Psoas muscle (tissue), 8 donors: ENCODE measurements around the gene TRPM6. TPM values are rescaled to one million over a fixed set of nuclear protein-coding genes. Genes with fewer than 3 reads are reported as not detected.

ENCODE experiments used
- ATAC-seq, 4 donors: fragments of 200-7000 bp; cut with Tn5 transposase; one replicate each; pipeline ENCODE4 v1.9.1; 2020; ENCODE audit warnings: moderate library complexity in 3 of 4, mild to moderate bottlenecking in 2 of 4
- DNase-seq, 2 donors: peaks; one replicate each; pipeline ENCODE4 v3.0.0-alpha.2; 2020
- H3K27ac ChIP-seq: fragments of 200-600 bp; one replicate; pipeline ENCODE4 v1.8.0; 2022
- H3K27me3 ChIP-seq, 3 donors: fragments of 200-600 bp in 1 of 3; one replicate each; pipeline versions ENCODE4 v1.6.1 to v1.8.0; 2013 to 2022; ENCODE audit warnings: low read length in 2 of 3, mild to moderate bottlenecking in 2 of 3, moderate library complexity in 1 of 3; ENCODE audit not compliant: insufficient read depth in 3 of 3
- H3K36me3 ChIP-seq, 2 donors: fragments of 200-600 bp in 1 of 2; one replicate each; pipeline versions ENCODE4 v1.6.1 to v1.8.0; 2013 to 2022; ENCODE audit warnings: low read depth in 1 of 2, mild to moderate bottlenecking in 1 of 2, moderate library complexity in 1 of 2; ENCODE audit not compliant: insufficient read depth in 1 of 2
- H3K4me1 ChIP-seq: fragments of 200-600 bp; one replicate; pipeline ENCODE4 v1.8.0; 2022
- H3K4me3 ChIP-seq: fragments of 200-600 bp; one replicate; pipeline ENCODE4 v1.8.0; 2022; ENCODE audit warnings: mild to moderate bottlenecking
- H3K9me3 ChIP-seq: fragments of 200-600 bp; one replicate; pipeline ENCODE4 v1.8.0; 2022
- CTCF ChIP-seq: fragments of 200-600 bp; IDR thresholded peaks from one replicate; pipeline ENCODE4 v1.8.0; 2022; ENCODE audit warnings: antibody characterized with exemption
- WGBS, 3 donors: extraction: QIAGEN DNeasy Blood & Tissue Kit; methylation state at CpG; one replicate each; pipeline versions ENCODE4 v1.1.6 to v1.1.7; 2013; 5-methylcytosine and 5-hydroxymethylcytosine counted together
- intact Hi-C, 2 donors: fragments of 100-400 bp; cut with DNase I; formaldehyde crosslinking; loops; one replicate each; pipeline versions ENCODE4 v1.11.0 to v1.14.2; 2022
- polyA plus RNA-seq, 3 donors: library from polyadenylated mRNA; stranded (reverse); fragments of 200-250 nt; gene quantifications; one replicate each; pipeline ENCODE4 v1.2.3, GENCODE V29; 2013
- total RNA-seq, 4 donors: library from RNA; stranded (reverse); fragmentation: NEBNext Ultra II Directional in 2 of 4; extraction: Animal tissue kit (Norgen Biotek cat#: 25700) in 2 of 4; gene quantifications; one replicate each; pipeline versions ENCODE4 v1.2.1 to v1.2.4, GENCODE V29; 2021 to 2023
- donor health status: healthy with polysubstance abuse.
- donor health status: DM: no; HTN: no; CAD: no; lungs with moderate emphysema.
- donor health status: Bipolar disorder and iron deficiency.
- donor health status: healthy.
- donor health status: DM: yes; HTN: yes; CAD: no.
- donor health status: DM: no; HTN: no; CAD: no.
- donor health status: DM: no; HTN: no; CAD: no.
- donor health status: DM: yes; HTN: yes; CAD: no.

Gene TRPM6
- total and polyA plus RNA-seq, 7 donors, result 0.04 to 0.27 (median 0.12) TPM; not detected in 1

- 50 to 53% (median 53%) methylated on average over 3 of the region's 3 CpGs for WGBS, 3 donors
- no peaks in the 10 kb centered on the region for H3K36me3 ChIP-seq
- H3K27me3 ChIP-seq, result peaks cover 0 to under 1% (median 0%) of the 10 kb centered on the region in 3 donors
- H3K9me3 ChIP-seq, result no peaks in the 10 kb centered on the region
- no peak overlapping the region for H3K27ac ChIP-seq
- ATAC-seq (no peak), DNase-seq (no peak)
- no peak for TF ChIP-seq CTCF
- H3K4me1 ChIP-seq, result no peaks in the 10 kb centered on the region
- intact Hi-C loops, result no loop called here
- H3K4me3 ChIP-seq, result no peak overlapping the region
These were observed 122.2 kb downstream of the TRPM6 start for GRCh38 chr9:74765481-74765971.

GRCh38 chr9:74762950-74763349 is 124.8 kb downstream of the TRPM6 start:
- no peak for TF ChIP-seq CTCF
- Histone ChIP-seq H3K4me1 (no peaks in the 10 kb centered on the region), H3K9me3 (no peaks in the 10 kb centered on the region), H3K4me3 (no peak overlapping the region), H3K27ac (no peak overlapping the region), H3K36me3 (no peaks in the 10 kb centered on the region), H3K27me3 (no peaks in the 10 kb centered on the region)
- ATAC-seq, result no peak
- intact Hi-C loops, result no loop called here
- WGBS, 3 donors, result 94 to 100% (median 100%) methylated on average over 1 of the region's 1 CpG
- DNase-seq, result no peak

- H3K9me3 ChIP-seq, result no peaks in the 10 kb centered on the region
These were observed 127.6 kb downstream of the TRPM6 start for GRCh38 chr9:74760031-74760700.

GRCh38 chr9:74755999-74756398 is 131.7 kb downstream of the TRPM6 start:
- ATAC-seq, result no peak

More at GRCh38 chr9:74760031-74760700, 127.6 kb downstream of the TRPM6 start:
- DNase-seq (no peak), ATAC-seq (no peak)
- Histone ChIP-seq H3K4me3 (no peak overlapping the region), H3K4me1 (no peaks in the 10 kb centered on the region), H3K27me3 (no peaks in the 10 kb centered on the region), H3K27ac (no peak overlapping the region), H3K36me3 (no peaks in the 10 kb centered on the region)
- TF ChIP-seq CTCF, result no peak
- WGBS, 3 donors, result 91 to 93% (median 92%) methylated on average over 3 of the region's 3 CpGs
- intact Hi-C loops, result no loop called here

More at GRCh38 chr9:74755999-74756398, 131.7 kb downstream of the TRPM6 start:
- H3K27me3 ChIP-seq, result no peaks in the 10 kb centered on the region
- WGBS, 3 donors, result 87 to 89% (median 88%) methylated on average over 3 of the region's 3 CpGs
- no peaks in the 10 kb centered on the region for H3K4me1 ChIP-seq
- TF ChIP-seq CTCF, result no peak
- no peaks in the 10 kb centered on the region for H3K9me3 ChIP-seq
- H3K27ac ChIP-seq, result no peak overlapping the region
- no peaks in the 10 kb centered on the region for H3K36me3 ChIP-seq
- intact Hi-C loops, result no loop called here
- DNase-seq, result no peak
- no peak overlapping the region for H3K4me3 ChIP-seq
